Measurements from ENCODE around the gene TMEM119.
"Not testable (repeated sequence)": the region's sequence is repeated elsewhere in the genome, so short reads cannot be mapped to it uniquely, and the experiment has no call there.

The TMEM119 gene

GRCh38 chr12:108581311-108582227 is 16.3 kb downstream of the TMEM119 start:
- DNase-seq = no peak

- DNase-seq = no peak
These were observed 17.4 kb downstream of the TMEM119 start for GRCh38 chr12:108580531-108580930.

- no peak for DNase-seq
These were observed 19.1 kb downstream of the TMEM119 start for GRCh38 chr12:108578813-108579212.

GRCh38 chr12:108578264-108578663 is 19.6 kb downstream of the TMEM119 start:
- no peak for DNase-seq

- no peak for DNase-seq
These were observed 20.4 kb downstream of the TMEM119 start for GRCh38 chr12:108577458-108577857.

- no peak for DNase-seq
These were observed 21.1 kb downstream of the TMEM119 start for GRCh38 chr12:108576660-108577234.

- no peak for DNase-seq
These were observed 22.5 kb downstream of the TMEM119 start for GRCh38 chr12:108575199-108575912.

- not testable (repeated sequence) for DNase-seq
These were observed 23.6 kb downstream of the TMEM119 start for GRCh38 chr12:108574276-108574675.

GRCh38 chr12:108573317-108573716 is 24.6 kb downstream of the TMEM119 start:
- DNase-seq = no peak

GRCh38 chr12:108572166-108572790 is 25.6 kb downstream of the TMEM119 start:
- peak; percentile 48 for DNase-seq

GRCh38 chr12:108571609-108572165 is 26.2 kb downstream of the TMEM119 start:
- no peak for DNase-seq

GRCh38 chr12:108570743-108571608 is 26.9 kb downstream of the TMEM119 start:
- DNase-seq = peak; percentile 67

- peak; percentile 38 for DNase-seq
These were observed 29.3 kb downstream of the TMEM119 start for GRCh38 chr12:108568338-108569154.

GRCh38 chr12:108567406-108568337 is 30.2 kb downstream of the TMEM119 start:
- peak; percentile 44 for DNase-seq

- no peak for DNase-seq
These were observed 31.4 kb downstream of the TMEM119 start for GRCh38 chr12:108566452-108566851.

- DNase-seq = peak; percentile 98
These were observed 31.9 kb downstream of the TMEM119 start for GRCh38 chr12:108565976-108566375.

GRCh38 chr12:108565146-108565545 is 32.7 kb downstream of the TMEM119 start:
- no peak for DNase-seq

- no peak for DNase-seq
These were observed 33.2 kb downstream of the TMEM119 start for GRCh38 chr12:108564724-108565123.

GRCh38 chr12:108563804-108564151 is 34.1 kb downstream of the TMEM119 start:
- DNase-seq = no peak
